GM12878 (cell line): Measurements from ENCODE around the gene ITK. TPM values are rescaled to one million over a fixed set of nuclear protein-coding genes. Genes with fewer than 3 reads are reported as not detected.
A peak's percentile ranks its signal among the peaks of the same experiment; 100 is the strongest.

Experiments used
- ASH2L ChIP-seq: fragments of 300-600, 200-600 bp; sonication (generic); IDR thresholded peaks from 2 replicates; pipeline ENCODE4 v1.6.1; 2017; ENCODE audit warnings: low read depth, mild to moderate bottlenecking, borderline replicate concordance
- BCL11A ChIP-seq: IDR thresholded peaks from 2 replicates; pipeline ENCODE4 v1.6.1; 2011; ENCODE audit warnings: low read depth, low read length
- CBFB ChIP-seq: IDR thresholded peaks from 2 replicates; pipeline ENCODE4 v1.6.1; 2016; ENCODE audit warnings: antibody characterized with exemption, low read depth
- EED ChIP-seq: sonication (generic); IDR thresholded peaks from 2 replicates; pipeline ENCODE4 v1.6.1; 2016; ENCODE audit warnings: antibody characterized with exemption, low read depth
- FOXM1 ChIP-seq: IDR thresholded peaks from 2 replicates; pipeline ENCODE4 v1.6.1; 2012; ENCODE audit warnings: low read depth, mild to moderate bottlenecking, inconsistent platforms, low read length, moderate library complexity
- GATAD2B ChIP-seq: fragments of 450-650 bp; conservative IDR thresholded peaks from 2 replicates; pipeline ENCODE4 v1.6.1; 2017; ENCODE audit warnings: low read depth, mild to moderate bottlenecking, moderate library complexity
- LARP7 ChIP-seq: fragments of 450-650 bp; IDR thresholded peaks from 2 replicates; pipeline ENCODE4 v1.6.1; 2017; ENCODE audit warnings: mild to moderate bottlenecking
- MLLT1 ChIP-seq: fragments of 450-650 bp; IDR thresholded peaks from 2 replicates; pipeline ENCODE4 v1.6.1; 2016; ENCODE audit warnings: mild to moderate bottlenecking
- MYB ChIP-seq: fragments of 150-350 bp; IDR thresholded peaks from 2 replicates; pipeline ENCODE4 v1.6.1; 2014; ENCODE audit warnings: mild to moderate bottlenecking, low read depth, low read length, borderline replicate concordance
- NFXL1 ChIP-seq: fragments of 450-650 bp; IDR thresholded peaks from 2 replicates; pipeline ENCODE4 v1.6.1; 2017; ENCODE audit warnings: antibody characterized with exemption, mild to moderate bottlenecking, borderline replicate concordance
- NFYA ChIP-seq: IDR thresholded peaks from 2 replicates; pipeline ENCODE4 v1.6.1; 2011; ENCODE audit warnings: low read depth, mild to moderate bottlenecking, low read length, improper control_type of control experiment, borderline replicate concordance
- NFYB ChIP-seq: IDR thresholded peaks from 2 replicates; pipeline ENCODE4 v1.6.1; 2011; ENCODE audit warnings: low read depth, mild to moderate bottlenecking, low read length, improper control_type of control experiment, moderate library complexity; ENCODE audit not compliant: insufficient read depth
- PKNOX1 ChIP-seq: fragments of 450-650 bp; IDR thresholded peaks from 2 replicates; pipeline ENCODE4 v1.6.1; 2016; ENCODE audit warnings: mild to moderate bottlenecking
- RELA ChIP-seq: fragments of 450-650 bp; IDR thresholded peaks from 2 replicates; pipeline ENCODE4 v1.8.0; 2014; ENCODE audit warnings: borderline replicate concordance; ENCODE audit not compliant: partially characterized antibody
- RUNX3 ChIP-seq: IDR thresholded peaks from 2 replicates; pipeline ENCODE4 v1.6.1; 2012; ENCODE audit warnings: low read length, inconsistent platforms
- STAT3 ChIP-seq: IDR thresholded peaks from 2 replicates; pipeline ENCODE4 v1.6.1; 2011; ENCODE audit warnings: low read depth, low read length, improper control_type of control experiment
- TCF3 ChIP-seq: IDR thresholded peaks from 2 replicates; pipeline ENCODE4 v1.6.1; 2012; ENCODE audit warnings: low read depth, mild to moderate bottlenecking, low read length, borderline replicate concordance; ENCODE audit not compliant: insufficient read depth
- WRNIP1 ChIP-seq: IDR thresholded peaks from 2 replicates; pipeline ENCODE4 v1.6.1; 2011; ENCODE audit warnings: low read depth, low read length, improper control_type of control experiment, borderline replicate concordance
- ZNF217 ChIP-seq: fragments of 450-650 bp; IDR thresholded peaks from 2 replicates; pipeline ENCODE4 v1.6.1; 2017; ENCODE audit warnings: antibody characterized with exemption, mild to moderate bottlenecking
- ZNF24 ChIP-seq: fragments of 450-650 bp; IDR thresholded peaks from 2 replicates; pipeline ENCODE4 v1.6.1; 2017; ENCODE audit warnings: antibody characterized with exemption, mild to moderate bottlenecking
- polyA plus RNA-seq, 11 experiments: library from polyadenylated mRNA; depleted of rRNA in 4 of 11; unstranded in 6 of 11; stranded (reverse) in 5 of 11; fragments of >200 nt; fragmentation: Nextera tagmentation in 4 of 11; fragmentation: Illumina TruSeq in 1 of 11; extraction: Ambion mirVana in 4 of 11; extraction: Trizol in 1 of 11; gene quantifications; 1 replicate in 1 of 11; 2 replicates in 10 of 11; pipeline versions ENCODE4 v1.2.1 to v1.2.3, GENCODE V29; 2011 to 2016; ENCODE audit warnings: inconsistent platforms in 2 of 11, missing spikeins in 2 of 11, low read depth in 1 of 11
- total RNA-seq, 4 experiments: library from RNA; depleted of rRNA in 3 of 4; stranded (reverse); fragments of >200 nt in 3 of 4; fragmentation: Illumina TruSeq in 1 of 4; extraction: Trizol in 1 of 4; gene quantifications; 2 replicates each; pipeline versions ENCODE4 v1.2.1 to v1.2.3, GENCODE V29; 2013 to 2021
- TF ChIP-seq, protein P1 (sequence below): fragments of 450-650 bp; IDR thresholded peaks from 2 replicates; pipeline ENCODE4 v1.6.1; 2017; ENCODE audit warnings: mild to moderate bottlenecking
- TF ChIP-seq, protein P2 (sequence below): IDR thresholded peaks from 2 replicates; pipeline ENCODE4 v1.6.1; 2012; ENCODE audit warnings: improper control_type of control experiment, low read depth, low read length; ENCODE audit not compliant: insufficient replicate concordance

Gene ITK
- total and polyA plus RNA-seq, 10 of the 15 experiments (the other 5 are each of a cell fraction or from before 2014, with no cell fraction given), result 0.05 to 2.4 (median 0.76) TPM

- peak; percentile 83 for TF ChIP-seq TCF3
- TF ChIP-seq MYB, result no peak
- peak; percentile 60; the same call in 1 of the 2 replicates for TF ChIP-seq NFYB
- peak; percentile 68; the same call in 1 of the 2 replicates for TF ChIP-seq MLLT1
- no peak; the same call in 1 of the 2 replicates for TF ChIP-seq BCL11A
- TF ChIP-seq ZNF24, result peak; percentile 22; the same call in 1 of the 2 replicates
- peak; percentile 92 for TF ChIP-seq RUNX3
- TF ChIP-seq NFYA, result no peak
- TF ChIP-seq ASH2L, result no peak
- no peak; the same call in 1 of the 2 replicates for TF ChIP-seq EED
- TF ChIP-seq GATAD2B, result peak; percentile 37; the same call in 1 of the 2 replicates
- peak; percentile 82 for TF ChIP-seq LARP7
- 0 out of 2 replicates have a peak, but pooled peaks have one; percentile 2 for TF ChIP-seq STAT3
- no peak; the same call in 1 of the 2 replicates for TF ChIP-seq FOXM1
- peak; percentile 84 for TF ChIP-seq CBFB
- TF ChIP-seq, protein P1, sequence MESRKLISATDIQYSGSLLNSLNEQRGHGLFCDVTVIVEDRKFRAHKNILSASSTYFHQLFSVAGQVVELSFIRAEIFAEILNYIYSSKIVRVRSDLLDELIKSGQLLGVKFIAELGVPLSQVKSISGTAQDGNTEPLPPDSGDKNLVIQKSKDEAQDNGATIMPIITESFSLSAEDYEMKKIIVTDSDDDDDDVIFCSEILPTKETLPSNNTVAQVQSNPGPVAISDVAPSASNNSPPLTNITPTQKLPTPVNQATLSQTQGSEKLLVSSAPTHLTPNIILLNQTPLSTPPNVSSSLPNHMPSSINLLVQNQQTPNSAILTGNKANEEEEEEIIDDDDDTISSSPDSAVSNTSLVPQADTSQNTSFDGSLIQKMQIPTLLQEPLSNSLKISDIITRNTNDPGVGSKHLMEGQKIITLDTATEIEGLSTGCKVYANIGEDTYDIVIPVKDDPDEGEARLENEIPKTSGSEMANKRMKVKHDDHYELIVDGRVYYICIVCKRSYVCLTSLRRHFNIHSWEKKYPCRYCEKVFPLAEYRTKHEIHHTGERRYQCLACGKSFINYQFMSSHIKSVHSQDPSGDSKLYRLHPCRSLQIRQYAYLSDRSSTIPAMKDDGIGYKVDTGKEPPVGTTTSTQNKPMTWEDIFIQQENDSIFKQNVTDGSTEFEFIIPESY, result no peak
- no peak for TF ChIP-seq NFXL1
- peak; percentile 78; the same call in 1 of the 2 replicates for TF ChIP-seq PKNOX1
- peak; percentile 34; the same call in 1 of the 2 replicates for TF ChIP-seq ZNF217
- no peak for TF ChIP-seq WRNIP1
- TF ChIP-seq RELA, result peak; percentile 11
- TF ChIP-seq, protein P2, sequence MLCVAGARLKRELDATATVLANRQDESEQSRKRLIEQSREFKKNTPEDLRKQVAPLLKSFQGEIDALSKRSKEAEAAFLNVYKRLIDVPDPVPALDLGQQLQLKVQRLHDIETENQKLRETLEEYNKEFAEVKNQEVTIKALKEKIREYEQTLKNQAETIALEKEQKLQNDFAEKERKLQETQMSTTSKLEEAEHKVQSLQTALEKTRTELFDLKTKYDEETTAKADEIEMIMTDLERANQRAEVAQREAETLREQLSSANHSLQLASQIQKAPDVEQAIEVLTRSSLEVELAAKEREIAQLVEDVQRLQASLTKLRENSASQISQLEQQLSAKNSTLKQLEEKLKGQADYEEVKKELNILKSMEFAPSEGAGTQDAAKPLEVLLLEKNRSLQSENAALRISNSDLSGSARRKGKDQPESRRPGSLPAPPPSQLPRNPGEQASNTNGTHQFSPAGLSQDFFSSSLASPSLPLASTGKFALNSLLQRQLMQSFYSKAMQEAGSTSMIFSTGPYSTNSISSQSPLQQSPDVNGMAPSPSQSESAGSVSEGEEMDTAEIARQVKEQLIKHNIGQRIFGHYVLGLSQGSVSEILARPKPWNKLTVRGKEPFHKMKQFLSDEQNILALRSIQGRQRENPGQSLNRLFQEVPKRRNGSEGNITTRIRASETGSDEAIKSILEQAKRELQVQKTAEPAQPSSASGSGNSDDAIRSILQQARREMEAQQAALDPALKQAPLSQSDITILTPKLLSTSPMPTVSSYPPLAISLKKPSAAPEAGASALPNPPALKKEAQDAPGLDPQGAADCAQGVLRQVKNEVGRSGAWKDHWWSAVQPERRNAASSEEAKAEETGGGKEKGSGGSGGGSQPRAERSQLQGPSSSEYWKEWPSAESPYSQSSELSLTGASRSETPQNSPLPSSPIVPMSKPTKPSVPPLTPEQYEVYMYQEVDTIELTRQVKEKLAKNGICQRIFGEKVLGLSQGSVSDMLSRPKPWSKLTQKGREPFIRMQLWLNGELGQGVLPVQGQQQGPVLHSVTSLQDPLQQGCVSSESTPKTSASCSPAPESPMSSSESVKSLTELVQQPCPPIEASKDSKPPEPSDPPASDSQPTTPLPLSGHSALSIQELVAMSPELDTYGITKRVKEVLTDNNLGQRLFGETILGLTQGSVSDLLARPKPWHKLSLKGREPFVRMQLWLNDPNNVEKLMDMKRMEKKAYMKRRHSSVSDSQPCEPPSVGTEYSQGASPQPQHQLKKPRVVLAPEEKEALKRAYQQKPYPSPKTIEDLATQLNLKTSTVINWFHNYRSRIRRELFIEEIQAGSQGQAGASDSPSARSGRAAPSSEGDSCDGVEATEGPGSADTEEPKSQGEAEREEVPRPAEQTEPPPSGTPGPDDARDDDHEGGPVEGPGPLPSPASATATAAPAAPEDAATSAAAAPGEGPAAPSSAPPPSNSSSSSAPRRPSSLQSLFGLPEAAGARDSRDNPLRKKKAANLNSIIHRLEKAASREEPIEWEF, result no peak
Observed at GRCh38 chr5:157271740-157272271, 91.2 kb downstream of the ITK start (continued).
